GM12878 (cell line): ENCODE measurements around the gene HOXA10. TPM values are rescaled to one million over a fixed set of nuclear protein-coding genes. Genes with fewer than 3 reads are reported as not detected.

ENCODE experiments used
- ATAC-seq: fragments of 200-7000 bp; cut with Tn5 transposase; 3 replicates; pipeline ENCODE4 v1.9.1; 2020; ENCODE audit warnings: mild to moderate bottlenecking, moderate library complexity
- BruUV-seq: library from RNA; stranded (reverse); fragments of 400-500 nt; replicated peaks from 2 replicates; lab custom pipeline; 2021; lab: Mats Ljungman, UMichigan
- CTCF ChIA-PET: fragments of 300-600 bp; sonication (Branson Sonifier 250); formaldehyde crosslinking; extraction: SDS; loops from one replicate; lab custom pipeline; 2021; ENCODE audit warnings: inconsistent platforms; lab: Yijun Ruan, JAX
- POLR2A ChIA-PET: fragments of 350-600 bp; formaldehyde crosslinking; extraction: SDS; loops from one replicate; lab custom pipeline; 2021; ENCODE audit warnings: inconsistent platforms; lab: Charles Lee
- RAD21 ChIA-PET: fragments of 300-600 bp; sonication (Branson Sonifier 250); formaldehyde crosslinking; loops from one replicate; lab custom pipeline; 2023; ENCODE audit warnings: antibody characterized with exemption; ENCODE audit not compliant: unreplicated experiment; lab: Charles Lee
- SMC1A ChIA-PET: fragments of 300-600 bp; sonication (Branson Sonifier 250); formaldehyde crosslinking; loops from one replicate; lab custom pipeline; 2023; ENCODE audit not compliant: unreplicated experiment, uncharacterized antibody; lab: Charles Lee
- DNase-seq: peaks from one replicate; pipeline ENCODE4 v3.0.0-alpha.2; 2011; ENCODE audit warnings: low read depth, low spot score
- FAIRE-seq: peaks from 3 replicates; lab custom pipeline; 2011; peaks lifted over from hg19 to GRCh38; lab: Jason Lieb, UNC
- H2AFZ ChIP-seq: 2 replicates; pipeline ENCODE4 v1.6.0; 2011; ENCODE audit warnings: low read depth, low read length, control low read depth; ENCODE audit not compliant: control insufficient read depth
- H3K27ac ChIP-seq: 2 replicates; pipeline ENCODE4 v1.5.1; 2011; ENCODE audit warnings: control low read depth; ENCODE audit not compliant: control insufficient read depth, insufficient read depth
- H3K27me3 ChIP-seq, 2 experiments: replicated peaks in 1 of 2; 2 replicates each; pipeline versions ENCODE4 v1.6.0 to v1.6.1; 2011; ENCODE audit warnings: low read length in 1 of 2; ENCODE audit not compliant: control insufficient read depth in 2 of 2, insufficient read depth in 2 of 2
- H3K36me3 ChIP-seq, 2 experiments: 2 replicates each; pipeline ENCODE4 v1.5.1; 2011; ENCODE audit warnings: low read length in 1 of 2; ENCODE audit not compliant: control insufficient read depth in 2 of 2, insufficient read depth in 2 of 2
- H3K4me1 ChIP-seq: 2 replicates; pipeline ENCODE4 v1.6.1; 2011; ENCODE audit warnings: mild to moderate bottlenecking, low read length, moderate library complexity, mixed read lengths; ENCODE audit not compliant: control insufficient read depth, insufficient read depth
- H3K4me2 ChIP-seq: 2 replicates; pipeline ENCODE4 v1.6.0; 2011; ENCODE audit warnings: control low read depth; ENCODE audit not compliant: control insufficient read depth, insufficient read depth
- H3K4me3 ChIP-seq: fragments of 200-600 bp; sonication (generic); 2 replicates; pipeline ENCODE4 v1.5.1; 2016
- H3K79me2 ChIP-seq: 2 replicates; pipeline ENCODE4 v1.6.0; 2011; ENCODE audit warnings: low read length; ENCODE audit not compliant: control insufficient read depth, insufficient read depth
- H3K9ac ChIP-seq: 2 replicates; pipeline ENCODE4 v1.8.0; 2011; ENCODE audit warnings: low read length, control low read depth, mixed read lengths; ENCODE audit not compliant: control insufficient read depth, insufficient read depth
- H3K9me3 ChIP-seq: replicated peaks from 3 replicates; pipeline ENCODE4 v1.5.1; 2011; ENCODE audit warnings: mild to moderate bottlenecking, low read length; ENCODE audit not compliant: control insufficient read depth, insufficient read depth
- H4K20me1 ChIP-seq: 2 replicates; pipeline ENCODE4 v1.6.0; 2011; ENCODE audit not compliant: control insufficient read depth, insufficient read depth
- NKRF ChIP-seq: fragments of 450-650 bp; conservative IDR thresholded peaks from 2 replicates; pipeline ENCODE4 v1.6.1; 2017; ENCODE audit warnings: mild to moderate bottlenecking, moderate library complexity
- RAD51 ChIP-seq: fragments of 450-650 bp; IDR thresholded peaks from 2 replicates; pipeline ENCODE4 v1.6.1; 2016; ENCODE audit warnings: moderate library complexity, mild to moderate bottlenecking, inconsistent platforms
- RCOR1 ChIP-seq: conservative IDR thresholded peaks from 2 replicates; pipeline ENCODE4 v1.6.1; 2012; ENCODE audit warnings: low read depth, low read length, improper control_type of control experiment
- SMAD1 ChIP-seq: fragments of 450-650 bp; IDR thresholded peaks from 2 replicates; pipeline ENCODE4 v1.6.1; 2018; ENCODE audit warnings: mild to moderate bottlenecking, low read depth; ENCODE audit not compliant: partially characterized antibody
- TCF12 ChIP-seq: IDR thresholded peaks from 2 replicates; pipeline ENCODE4 v1.6.1; 2011; ENCODE audit warnings: low read depth, mild to moderate bottlenecking, low read length
- ZNF24 ChIP-seq: fragments of 450-650 bp; IDR thresholded peaks from 2 replicates; pipeline ENCODE4 v1.6.1; 2017; ENCODE audit warnings: antibody characterized with exemption, mild to moderate bottlenecking
- ZNF384 ChIP-seq: IDR thresholded peaks from 2 replicates; pipeline ENCODE4 v1.6.1; 2012; ENCODE audit warnings: low read depth, mild to moderate bottlenecking, low read length, improper control_type of control experiment, borderline replicate concordance
- WGBS: methylation state at CpG from one replicate; pipeline ENCODE4 v1.1.6; 2016; ENCODE audit warnings: low lambda C conversion rate; ENCODE audit not compliant: insufficient replicate concordance, insufficient coverage; ENCODE audit errors: missing lambda C conversion rate; 5-methylcytosine and 5-hydroxymethylcytosine counted together
- in situ Hi-C: fragments of 300-500 bp; cut with MboI; formaldehyde crosslinking; loops from 9 replicates; pipeline ENCODE4 v1.14.3; 2018; ENCODE audit warnings: mixed read lengths
- intact Hi-C: fragments of 100-400 bp; cut with micrococcal nuclease; formaldehyde crosslinking; loops from one replicate; pipeline ENCODE4 v1.14.2; 2022; ENCODE audit not compliant: unreplicated experiment
- polyA plus RNA-seq, 11 experiments: library from polyadenylated mRNA; depleted of rRNA in 4 of 11; unstranded in 6 of 11; stranded (reverse) in 5 of 11; fragments of >200 nt; fragmentation: Nextera tagmentation in 4 of 11; fragmentation: Illumina TruSeq in 1 of 11; extraction: Ambion mirVana in 4 of 11; extraction: Trizol in 1 of 11; gene quantifications; 1 replicate in 1 of 11; 2 replicates in 10 of 11; pipeline versions ENCODE4 v1.2.1 to v1.2.3, GENCODE V29; 2011 to 2016; ENCODE audit warnings: inconsistent platforms in 2 of 11, missing spikeins in 2 of 11, low read depth in 1 of 11
- total RNA-seq, 4 experiments: library from RNA; depleted of rRNA in 3 of 4; stranded (reverse); fragments of >200 nt in 3 of 4; fragmentation: Illumina TruSeq in 1 of 4; extraction: Trizol in 1 of 4; gene quantifications; 2 replicates each; pipeline versions ENCODE4 v1.2.1 to v1.2.3, GENCODE V29; 2013 to 2021

The HOXA10 gene
- total and polyA plus RNA-seq, 10 of the 15 experiments (the other 5 are each of a cell fraction or from before 2014, with no cell fraction given): not detected

DNA sequence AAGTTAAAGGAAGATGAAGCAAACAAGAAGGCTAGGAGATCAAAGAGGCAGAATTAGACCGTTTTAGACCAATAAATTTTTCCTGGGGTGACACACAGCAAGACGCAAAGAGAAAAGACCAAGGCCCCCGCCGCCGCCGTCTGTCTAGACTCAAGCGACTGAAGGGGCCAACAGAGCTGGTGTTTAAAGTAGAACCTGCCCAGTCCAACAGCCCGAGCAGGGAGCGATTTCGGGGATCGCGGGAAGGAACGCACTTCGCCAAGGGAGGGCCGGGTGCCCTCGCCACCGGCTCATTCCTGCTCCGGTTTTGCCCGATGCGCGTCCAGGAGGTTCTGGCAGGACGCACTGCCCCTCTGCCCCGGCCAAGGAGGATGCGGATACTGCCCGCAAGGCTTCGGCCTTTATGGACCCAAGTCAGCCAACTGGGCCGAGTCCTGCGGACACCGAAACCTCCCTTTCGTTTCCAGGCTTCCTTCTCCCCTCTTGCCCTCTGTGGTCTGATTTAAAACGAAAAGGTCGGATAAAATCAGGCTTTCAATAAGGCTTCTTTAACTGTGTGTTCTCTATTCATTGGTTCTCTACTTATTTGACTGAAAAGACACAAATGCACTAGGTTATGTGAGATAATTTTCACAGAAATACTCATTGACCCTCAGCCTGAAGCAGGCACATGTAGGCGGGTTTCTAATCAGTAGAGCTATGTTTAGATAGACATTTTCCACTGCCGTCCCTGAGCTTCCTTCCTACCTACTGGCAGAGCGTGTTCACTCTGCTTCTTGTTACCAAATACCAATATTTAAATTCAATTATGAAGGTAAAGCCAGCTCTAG lies 15.5 kb downstream of the HOXA10 start (continued):
- TF ChIP-seq ZNF24: no peak
- no peak for TF ChIP-seq NKRF
- TF ChIP-seq TCF12: no peak
- TF ChIP-seq SMAD1: no peak
- TF ChIP-seq RAD51: no peak

- RAD21 ChIA-PET: no interaction called here
- Histone ChIP-seq H3K79me2 (no peaks in the 10 kb centered on the region), H4K20me1 (no peaks in the 10 kb centered on the region), H3K4me2 (no peak overlapping the region), H2AFZ (no peak overlapping the region), H3K36me3 (no peaks in the 10 kb centered on the region), H3K9me3 (no peaks in the 10 kb centered on the region; the same call in 2 of the 3 replicates), H3K4me1 (no peaks in the 10 kb centered on the region), H3K27ac (no peak overlapping the region), H3K9ac (no peak overlapping the region), H3K4me3 (no peak overlapping the region), H3K27me3 (peaks cover 19 to 48% of the 10 kb centered on the region in 2 experiments)
- CTCF ChIA-PET: interaction anchor here (0.8 to 3.1 kb wide), 3 partner anchors 304 to 475 kb away, joined by 3 to 21 read pairs (median 3); no protein-coding TSS in a partner anchor
- no peak for ATAC-seq
- intact Hi-C loops (no loop called here), in situ Hi-C loops (loop anchor here (5.0 to 25.0 kb wide), 3 partner anchors 791 to 1296 kb away; no protein-coding TSS in a partner anchor)
- POLR2A ChIA-PET: no interaction called here
- WGBS: 5% methylated on average over 23 of the region's 30 CpGs
- FAIRE-seq: no peak
- no peak for DNase-seq
- no TSS peak for BruUV-seq
- SMC1A ChIA-PET: interaction anchor here (0.6 kb wide), 1 partner anchor 647 kb away, joined by 3 read pairs; no protein-coding TSS in a partner anchor
- TF ChIP-seq ZNF384 (no peak), RCOR1 (no peak)
Measured at GRCh38 chr7:27157702-27158431, 16.3 kb downstream of the HOXA10 start.
